ENCODE results near the gene SP2.

The SP2 gene

GRCh38 chr17:47895856-47896671, at the start of gene SP2:
TSS of gene SP2 (plus strand) at chr17:47896236. CDS start at chr17:47896287, 51 bp downstream.
- H3K9me3 ChIP-seq (ENCODE audit: control insufficient read depth, low read length): no peaks in the 10 kb centered on the region
- peak within 1 kb of the TSS; percentile 96 for H3K4me3 ChIP-seq (ENCODE audit: low read length)
- DNase-seq (ENCODE audit: low read depth): peak; percentile 99
- peak within 1 kb of the TSS; percentile 98 for H3K9ac ChIP-seq (ENCODE audit: low read length)
- H3K36me3 ChIP-seq (ENCODE audit: control insufficient read depth, insufficient read depth, low read length, severe bottlenecking): no peaks in the 10 kb centered on the region
- H3K4me1 ChIP-seq (ENCODE audit: control insufficient read depth, insufficient read depth, low read length): peaks cover 40% of the 10 kb centered on the region
- H3K27me3 ChIP-seq (replicated peaks; ENCODE audit: control insufficient read depth, insufficient read depth, low read length): no peaks in the 10 kb centered on the region

- peaks cover 3% of the 10 kb centered on the region for H3K4me1 ChIP-seq (ENCODE audit: control insufficient read depth, insufficient read depth, low read length)
- H3K27me3 ChIP-seq (replicated peaks; ENCODE audit: control insufficient read depth, insufficient read depth, low read length): peaks cover 52% of the 10 kb centered on the region
- no peak for DNase-seq (ENCODE audit: low read depth)
- no peaks in the 10 kb centered on the region for H3K36me3 ChIP-seq (ENCODE audit: control insufficient read depth, insufficient read depth, low read length, severe bottlenecking)
- H3K4me3 ChIP-seq (ENCODE audit: low read length): no peak overlapping the region
- H3K9ac ChIP-seq (ENCODE audit: low read length): no peak overlapping the region
- no peaks in the 10 kb centered on the region for H3K9me3 ChIP-seq (ENCODE audit: control insufficient read depth, low read length)
Observed at GRCh38 chr17:47846716-47847340, 49.2 kb upstream of the SP2 start.

DNA sequence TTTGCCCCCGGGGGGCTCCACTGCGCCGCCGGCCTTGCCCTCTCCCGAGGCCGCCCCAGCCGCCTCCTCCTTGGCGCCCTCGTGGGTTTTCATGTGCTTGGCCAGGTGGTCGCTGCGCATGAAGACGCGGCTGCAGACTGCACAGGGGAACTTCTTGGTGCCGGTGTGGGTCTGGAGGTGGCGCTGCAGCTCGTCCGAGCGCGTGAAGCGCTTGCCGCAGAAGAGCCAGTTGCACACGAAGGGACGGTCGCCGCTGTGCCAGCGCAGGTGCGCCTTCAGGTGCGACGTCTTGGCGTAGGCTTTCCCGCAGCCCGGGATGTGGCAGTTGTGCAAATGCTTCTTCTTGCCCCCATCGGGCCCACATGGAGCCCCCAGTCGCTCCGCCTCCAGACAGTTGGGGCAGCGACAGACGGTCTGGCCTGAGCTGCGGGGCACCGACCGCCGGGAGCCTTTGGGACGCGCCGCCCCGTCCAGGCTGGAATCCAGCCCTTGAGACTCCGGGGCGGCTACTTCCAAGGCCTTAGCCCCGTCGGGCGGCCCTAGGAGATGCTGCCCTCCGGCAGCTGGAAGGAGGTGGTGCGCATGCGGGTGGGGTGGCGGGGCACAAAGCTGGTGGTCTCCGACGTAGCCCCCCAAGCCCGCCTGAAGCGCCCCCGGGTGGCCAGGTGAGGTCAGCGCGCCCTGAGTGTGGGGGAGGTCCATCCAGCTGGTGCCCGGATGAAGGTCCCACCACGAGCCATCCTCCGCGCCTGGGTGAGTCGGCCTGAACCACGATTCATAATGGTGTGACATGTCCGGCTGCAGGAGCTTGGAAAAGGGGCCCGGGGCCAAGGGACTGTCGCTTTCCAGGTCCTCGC, 48.5 kb upstream of the SP2 start:
- no peaks in the 10 kb centered on the region for H3K9me3 ChIP-seq (ENCODE audit: control insufficient read depth, low read length)
- H3K27me3 ChIP-seq (replicated peaks; ENCODE audit: control insufficient read depth, insufficient read depth, low read length): peaks cover 59% of the 10 kb centered on the region
- no peak overlapping the region for H3K9ac ChIP-seq (ENCODE audit: low read length)
- DNase-seq (ENCODE audit: low read depth): peak; percentile 23
- H3K4me3 ChIP-seq (ENCODE audit: low read length): no peak overlapping the region
- H3K4me1 ChIP-seq (ENCODE audit: control insufficient read depth, insufficient read depth, low read length): peaks cover 3% of the 10 kb centered on the region
- H3K36me3 ChIP-seq (ENCODE audit: control insufficient read depth, insufficient read depth, low read length, severe bottlenecking): no peaks in the 10 kb centered on the region

DNA sequence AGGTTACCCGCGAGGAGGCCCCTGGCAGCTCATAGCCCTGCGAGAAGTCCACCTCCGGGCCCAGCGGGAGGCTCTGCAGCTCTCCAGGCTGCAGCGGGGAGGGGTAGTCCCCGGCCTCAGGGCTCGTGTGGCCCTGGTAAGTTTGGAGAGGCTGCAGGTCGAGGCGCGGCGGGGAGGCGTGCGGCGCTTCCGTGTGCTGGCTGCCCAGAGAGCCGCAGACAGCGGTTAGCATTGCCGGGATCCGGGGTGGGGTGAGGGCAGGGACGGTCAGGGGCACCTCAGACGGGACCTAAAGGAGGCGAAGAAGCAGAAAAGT, 47.9 kb upstream of the SP2 start:
- Histone ChIP-seq H3K9me3 (ENCODE audit: control insufficient read depth, low read length) (no peaks in the 10 kb centered on the region), H3K4me3 (ENCODE audit: low read length) (no peak overlapping the region), H3K36me3 (ENCODE audit: control insufficient read depth, insufficient read depth, low read length, severe bottlenecking) (no peaks in the 10 kb centered on the region), H3K27me3 (replicated peaks; ENCODE audit: control insufficient read depth, insufficient read depth, low read length) (peaks cover 65% of the 10 kb centered on the region), H3K4me1 (ENCODE audit: control insufficient read depth, insufficient read depth, low read length) (peaks cover 3% of the 10 kb centered on the region), H3K9ac (ENCODE audit: low read length) (no peak overlapping the region)
- DNase-seq (ENCODE audit: low read depth): no peak

- Histone ChIP-seq H3K27me3 (replicated peaks; ENCODE audit: control insufficient read depth, insufficient read depth, low read length) (peaks cover 82% of the 10 kb centered on the region), H3K4me1 (ENCODE audit: control insufficient read depth, insufficient read depth, low read length) (peaks cover 3% of the 10 kb centered on the region), H3K9ac (ENCODE audit: low read length) (no peak overlapping the region), H3K9me3 (ENCODE audit: control insufficient read depth, low read length) (no peaks in the 10 kb centered on the region), H3K36me3 (ENCODE audit: control insufficient read depth, insufficient read depth, low read length, severe bottlenecking) (no peaks in the 10 kb centered on the region), H3K4me3 (ENCODE audit: low read length) (no peak overlapping the region)
- DNase-seq (ENCODE audit: low read depth): no peak
Observed at GRCh38 chr17:47850373-47850691, 45.7 kb upstream of the SP2 start.

DNA sequence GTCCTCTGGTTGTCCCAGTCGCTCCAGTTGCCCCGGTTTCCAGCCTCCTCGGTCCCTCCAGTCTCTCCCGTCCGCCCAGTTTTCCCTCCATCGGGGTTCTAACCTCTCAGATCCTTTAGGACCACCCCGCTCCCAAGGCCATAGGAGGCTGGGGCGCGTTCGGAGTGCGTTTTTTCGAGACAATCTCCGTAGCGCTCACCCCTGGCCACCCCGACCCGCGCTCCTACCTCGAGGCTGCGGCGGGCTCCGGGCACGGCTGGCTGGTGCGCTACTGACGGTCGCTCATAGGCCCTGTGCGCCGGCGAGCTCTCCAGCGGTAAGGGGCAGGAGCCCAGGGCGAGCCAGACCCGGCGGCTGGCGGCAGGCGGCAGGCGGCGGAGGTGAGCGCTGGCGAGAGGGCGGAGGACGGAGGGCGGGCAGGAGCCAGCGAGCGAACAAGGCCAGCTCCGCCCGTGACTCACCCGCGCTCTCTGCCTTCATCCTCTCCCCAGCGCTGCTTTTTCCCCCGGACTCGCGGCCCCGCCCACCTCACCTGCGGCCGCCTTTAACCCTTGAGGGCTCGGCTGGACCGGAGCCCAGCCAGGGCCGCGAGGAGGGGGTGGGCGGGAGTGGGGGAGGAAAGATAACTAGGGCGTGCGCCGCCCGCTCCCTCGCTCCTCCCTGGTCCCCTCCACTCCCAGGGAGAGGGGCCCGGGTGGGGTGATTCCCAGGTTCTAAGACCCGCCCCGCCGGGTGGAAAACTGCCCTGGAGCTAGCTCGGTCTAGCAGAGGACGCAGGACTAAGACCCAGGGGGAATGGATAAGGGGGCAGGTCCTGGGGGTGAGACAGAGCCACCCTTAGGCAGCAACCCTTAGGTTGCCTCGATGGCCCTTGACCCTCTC, 45.1 kb upstream of the SP2 start, which contains the start of gene SP6:
Gene SP6, minus strand, starts transcription at position 472 of the 882 bp plus-strand sequence. CDS start 2,734 bp downstream, outside the sequence.
- H3K4me1 ChIP-seq (ENCODE audit: control insufficient read depth, insufficient read depth, low read length): peaks cover 3% of the 10 kb centered on the region
- H3K27me3 ChIP-seq (replicated peaks; ENCODE audit: control insufficient read depth, insufficient read depth, low read length): peaks cover 82% of the 10 kb centered on the region
- H3K36me3 ChIP-seq (ENCODE audit: control insufficient read depth, insufficient read depth, low read length, severe bottlenecking): no peaks in the 10 kb centered on the region
- peak; percentile 72 for DNase-seq (ENCODE audit: low read depth)
- H3K9me3 ChIP-seq (ENCODE audit: control insufficient read depth, low read length): no peaks in the 10 kb centered on the region
- H3K4me3 ChIP-seq (ENCODE audit: low read length): peak within 1 kb of the TSS; percentile 27
- no peak within 1 kb of the TSS for H3K9ac ChIP-seq (ENCODE audit: low read length)

DNA sequence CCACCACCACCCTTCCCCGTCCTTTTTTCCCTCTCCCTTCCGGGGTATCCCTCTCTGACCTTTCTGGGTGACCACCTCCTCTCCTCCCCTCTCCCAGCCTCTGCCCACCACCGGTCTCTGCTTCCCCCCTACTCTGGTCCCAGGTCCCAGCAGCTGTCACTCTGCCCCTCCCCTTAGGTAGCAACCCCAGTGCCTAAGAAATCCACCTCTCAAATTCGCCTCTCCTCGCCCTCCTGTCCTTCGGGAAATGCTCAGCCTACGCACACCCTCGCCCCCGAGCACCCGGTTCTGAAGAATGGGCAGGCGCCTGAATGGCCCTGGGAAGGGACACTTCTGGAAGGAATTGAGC, 44.3 kb upstream of the SP2 start:
- no peak overlapping the region for H3K9ac ChIP-seq (ENCODE audit: low read length)
- no peaks in the 10 kb centered on the region for H3K9me3 ChIP-seq (ENCODE audit: control insufficient read depth, low read length)
- H3K4me1 ChIP-seq (ENCODE audit: control insufficient read depth, insufficient read depth, low read length): peaks cover 3% of the 10 kb centered on the region
- no peaks in the 10 kb centered on the region for H3K36me3 ChIP-seq (ENCODE audit: control insufficient read depth, insufficient read depth, low read length, severe bottlenecking)
- H3K4me3 ChIP-seq (ENCODE audit: low read length): no peak overlapping the region
- peaks cover 82% of the 10 kb centered on the region for H3K27me3 ChIP-seq (replicated peaks; ENCODE audit: control insufficient read depth, insufficient read depth, low read length)
- no peak for DNase-seq (ENCODE audit: low read depth)

- Histone ChIP-seq H3K4me1 (ENCODE audit: control insufficient read depth, insufficient read depth, low read length) (peaks cover 3% of the 10 kb centered on the region), H3K9me3 (ENCODE audit: control insufficient read depth, low read length) (no peaks in the 10 kb centered on the region), H3K4me3 (ENCODE audit: low read length) (no peak overlapping the region), H3K36me3 (ENCODE audit: control insufficient read depth, insufficient read depth, low read length, severe bottlenecking) (no peaks in the 10 kb centered on the region), H3K27me3 (replicated peaks; ENCODE audit: control insufficient read depth, insufficient read depth, low read length) (peaks cover 82% of the 10 kb centered on the region), H3K9ac (ENCODE audit: low read length) (no peak overlapping the region)
- DNase-seq (ENCODE audit: low read depth): no peak
Observed at GRCh38 chr17:47852113-47852949, 43.7 kb upstream of the SP2 start.

GRCh38 chr17:47853616-47854015, 42.4 kb upstream of the SP2 start:
- Histone ChIP-seq H3K4me1 (ENCODE audit: control insufficient read depth, insufficient read depth, low read length) (peaks cover 3% of the 10 kb centered on the region), H3K36me3 (ENCODE audit: control insufficient read depth, insufficient read depth, low read length, severe bottlenecking) (no peaks in the 10 kb centered on the region), H3K4me3 (ENCODE audit: low read length) (no peak overlapping the region), H3K27me3 (replicated peaks; ENCODE audit: control insufficient read depth, insufficient read depth, low read length) (peaks cover 75% of the 10 kb centered on the region), H3K9me3 (ENCODE audit: control insufficient read depth, low read length) (no peaks in the 10 kb centered on the region), H3K9ac (ENCODE audit: low read length) (no peak overlapping the region)
- DNase-seq (ENCODE audit: low read depth): no peak

DNA sequence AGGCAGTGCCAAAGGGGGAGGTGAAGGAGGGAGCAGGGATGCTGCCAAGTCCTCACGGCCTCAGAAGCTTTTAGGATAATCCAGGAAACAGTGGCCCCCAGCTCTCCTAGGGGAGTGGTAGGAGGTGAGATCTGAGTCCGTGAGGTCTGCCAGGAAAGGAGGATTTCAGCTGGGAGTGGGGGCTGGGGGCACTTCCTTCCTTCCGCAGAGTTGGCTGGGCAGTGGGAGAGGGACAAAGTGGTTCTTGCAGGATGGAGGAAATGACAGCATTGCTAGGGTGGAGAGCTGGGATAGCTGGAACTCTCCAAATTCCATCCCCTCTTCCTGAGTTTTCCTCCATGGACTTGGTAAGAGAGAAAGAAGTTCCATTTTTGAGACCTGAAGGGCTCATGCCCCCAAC, 40.3 kb upstream of the SP2 start:
- Histone ChIP-seq H3K9me3 (ENCODE audit: control insufficient read depth, low read length) (no peaks in the 10 kb centered on the region), H3K27me3 (replicated peaks; ENCODE audit: control insufficient read depth, insufficient read depth, low read length) (peaks cover 67% of the 10 kb centered on the region), H3K4me1 (ENCODE audit: control insufficient read depth, insufficient read depth, low read length) (peaks cover 3% of the 10 kb centered on the region), H3K4me3 (ENCODE audit: low read length) (no peak overlapping the region), H3K9ac (ENCODE audit: low read length) (no peak overlapping the region), H3K36me3 (ENCODE audit: control insufficient read depth, insufficient read depth, low read length, severe bottlenecking) (no peaks in the 10 kb centered on the region)
- DNase-seq (ENCODE audit: low read depth): no peak
